GM21390 (cell line): Measurements from ENCODE around the gene ZNF536.
"Not testable (repeated sequence)": the region's sequence is repeated elsewhere in the genome, so short reads cannot be mapped to it uniquely, and the experiment has no call there.

Experiments
- ATAC-seq: cut with Tn5 transposase; IDR thresholded peaks from one replicate; pipeline ENCODE4 v1.9.1; 2021; ENCODE audit not compliant: unreplicated experiment

The ZNF536 gene

DNA sequence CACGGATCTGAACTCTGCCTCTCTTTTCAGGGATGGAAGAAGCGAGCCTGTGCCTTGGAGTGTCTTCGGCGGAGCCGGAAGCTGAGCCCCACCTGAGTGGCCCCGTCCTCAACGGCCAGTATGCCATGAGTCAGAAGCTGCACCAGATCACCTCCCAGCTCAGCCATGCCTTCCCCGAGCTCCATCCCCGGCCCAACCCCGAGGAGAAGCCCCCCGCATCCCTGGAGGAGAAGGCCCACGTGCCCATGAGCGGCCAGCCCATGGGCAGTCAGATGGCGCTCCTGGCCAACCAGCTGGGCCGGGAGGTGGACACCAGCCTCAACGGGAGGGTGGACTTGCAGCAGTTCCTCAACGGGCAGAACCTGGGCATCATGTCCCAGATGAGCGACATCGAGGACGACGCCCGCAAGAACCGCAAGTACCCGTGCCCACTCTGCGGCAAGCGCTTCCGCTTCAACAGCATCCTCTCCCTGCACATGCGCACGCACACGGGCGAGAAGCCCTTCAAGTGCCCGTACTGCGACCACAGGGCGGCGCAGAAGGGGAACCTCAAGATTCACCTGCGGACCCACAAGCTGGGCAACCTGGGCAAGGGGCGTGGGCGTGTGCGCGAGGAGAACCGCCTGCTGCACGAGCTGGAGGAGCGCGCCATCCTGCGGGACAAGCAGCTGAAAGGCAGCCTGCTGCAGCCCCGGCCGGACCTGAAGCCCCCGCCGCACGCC is 71.5 kb downstream of the ZNF536 start:
- no peak for ATAC-seq

DNA sequence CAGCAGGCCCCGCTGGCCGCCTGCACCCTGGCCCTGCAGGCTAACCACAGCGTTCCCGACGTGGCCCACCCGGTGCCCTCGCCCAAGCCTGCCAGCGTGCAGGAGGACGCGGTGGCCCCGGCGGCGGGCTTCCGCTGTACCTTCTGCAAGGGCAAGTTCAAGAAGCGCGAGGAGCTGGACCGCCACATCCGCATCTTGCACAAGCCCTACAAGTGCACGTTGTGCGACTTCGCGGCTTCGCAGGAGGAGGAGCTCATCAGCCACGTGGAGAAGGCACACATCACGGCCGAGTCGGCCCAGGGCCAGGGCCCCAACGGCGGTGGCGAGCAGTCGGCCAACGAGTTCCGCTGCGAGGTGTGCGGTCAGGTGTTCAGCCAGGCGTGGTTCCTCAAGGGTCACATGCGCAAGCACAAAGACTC is 72.1 kb downstream of the ZNF536 start:
- ATAC-seq: no peak

DNA sequence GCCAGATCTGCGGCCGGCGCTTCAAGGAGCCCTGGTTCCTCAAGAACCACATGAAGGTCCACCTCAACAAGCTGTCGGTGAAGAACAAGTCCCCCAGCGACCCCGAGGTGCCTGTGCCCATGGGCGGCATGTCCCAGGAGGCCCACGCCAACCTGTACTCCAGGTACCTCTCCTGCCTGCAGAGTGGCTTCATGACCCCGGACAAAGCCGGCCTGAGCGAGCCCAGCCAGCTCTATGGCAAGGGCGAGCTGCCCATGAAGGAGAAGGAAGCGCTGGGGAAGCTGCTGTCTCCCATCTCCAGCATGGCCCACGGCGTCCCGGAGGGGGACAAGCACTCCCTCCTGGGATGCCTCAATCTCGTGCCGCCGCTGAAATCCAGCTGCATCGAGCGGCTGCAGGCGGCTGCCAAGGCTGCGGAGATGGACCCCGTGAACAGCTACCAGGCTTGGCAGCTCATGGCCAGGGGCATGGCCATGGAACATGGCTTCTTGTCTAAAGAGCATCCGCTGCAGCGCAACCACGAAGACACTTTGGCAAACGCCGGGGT is 72.6 kb downstream of the ZNF536 start:
- no peak for ATAC-seq

DNA sequence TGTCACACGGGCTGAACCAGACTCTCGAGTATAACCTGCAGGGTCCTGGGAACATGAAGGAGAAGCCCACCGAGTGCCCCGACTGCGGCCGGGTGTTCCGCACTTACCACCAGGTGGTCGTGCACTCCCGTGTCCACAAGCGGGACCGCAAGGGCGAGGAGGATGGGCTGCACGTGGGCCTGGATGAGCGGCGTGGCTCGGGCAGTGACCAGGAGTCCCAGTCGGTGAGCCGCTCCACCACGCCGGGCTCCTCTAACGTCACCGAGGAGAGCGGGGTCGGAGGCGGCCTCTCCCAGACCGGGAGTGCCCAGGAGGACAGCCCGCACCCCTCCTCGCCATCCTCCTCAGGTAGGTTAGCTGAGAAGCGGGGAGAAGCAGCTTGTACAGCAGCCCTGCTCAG is 73.2 kb downstream of the ZNF536 start:
- no peak for ATAC-seq

DNA sequence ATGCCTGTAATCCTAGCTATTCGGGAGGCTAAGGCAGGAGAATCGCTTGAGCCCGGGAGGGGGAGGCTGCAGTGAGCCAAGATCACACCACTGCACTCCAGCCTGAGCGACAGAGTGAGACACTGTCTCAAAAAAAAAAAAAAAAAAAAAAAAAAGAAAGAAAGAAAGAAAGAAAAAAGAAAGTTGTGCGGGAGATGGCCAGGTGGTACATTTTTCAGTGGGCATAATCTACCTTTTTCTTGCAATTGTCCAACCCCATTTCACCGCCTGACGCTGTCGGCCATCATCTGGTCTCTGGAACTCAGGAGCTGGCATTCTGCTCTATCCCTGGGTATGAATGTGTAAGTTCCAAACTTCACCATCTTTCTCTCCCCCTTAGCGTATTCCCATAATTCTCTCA is 73.9 kb downstream of the ZNF536 start:
- not testable (repeated sequence) for ATAC-seq

DNA sequence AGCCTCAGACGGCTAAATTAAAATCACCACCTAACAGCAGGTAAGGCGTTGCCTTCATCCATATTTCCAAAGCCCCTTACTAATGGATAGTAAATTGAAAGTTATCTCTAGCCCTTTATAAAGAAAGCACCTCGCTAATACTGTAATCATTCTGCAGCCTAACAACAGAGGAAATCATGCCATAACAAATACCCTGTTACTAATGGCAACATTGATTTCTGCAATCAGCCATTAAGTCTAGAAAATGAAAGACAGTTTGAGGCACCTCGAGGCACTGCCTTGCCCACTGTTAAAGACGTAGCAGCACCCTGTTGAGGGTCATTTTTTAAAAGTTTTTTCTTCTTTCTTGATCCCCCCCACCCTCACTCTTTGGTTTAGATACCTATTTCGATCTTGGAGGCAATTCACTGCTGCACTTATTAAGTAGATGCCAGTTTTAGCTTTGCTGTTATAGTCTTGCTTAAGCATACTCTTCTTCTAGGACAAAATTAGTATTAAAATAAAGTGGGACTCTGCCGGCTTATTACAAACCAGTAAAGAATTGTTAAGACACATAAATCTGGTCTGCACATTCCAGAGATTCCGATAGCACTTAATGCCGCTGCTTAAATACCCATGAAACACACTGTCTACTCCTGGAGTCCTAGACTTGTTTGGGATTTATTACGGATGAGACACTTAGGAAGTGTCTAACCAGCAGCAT is 74.8 kb downstream of the ZNF536 start:
- ATAC-seq: no peak

DNA sequence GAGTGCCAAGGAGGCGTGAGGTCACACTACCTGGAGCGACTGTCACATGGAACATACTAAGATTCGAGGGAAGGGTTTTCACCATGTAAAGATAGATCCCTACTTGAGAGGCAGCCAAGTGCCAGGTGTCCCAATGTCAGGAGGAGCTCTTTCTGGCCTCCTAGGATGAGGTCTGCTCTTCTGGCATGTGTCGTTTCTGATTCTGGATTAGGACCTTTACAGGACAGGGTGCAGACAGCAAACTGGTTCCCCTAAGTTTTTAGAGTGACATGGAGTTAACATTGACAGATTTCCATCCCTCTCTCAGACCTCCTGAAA is 75.3 kb downstream of the ZNF536 start:
- ATAC-seq: no peak

DNA sequence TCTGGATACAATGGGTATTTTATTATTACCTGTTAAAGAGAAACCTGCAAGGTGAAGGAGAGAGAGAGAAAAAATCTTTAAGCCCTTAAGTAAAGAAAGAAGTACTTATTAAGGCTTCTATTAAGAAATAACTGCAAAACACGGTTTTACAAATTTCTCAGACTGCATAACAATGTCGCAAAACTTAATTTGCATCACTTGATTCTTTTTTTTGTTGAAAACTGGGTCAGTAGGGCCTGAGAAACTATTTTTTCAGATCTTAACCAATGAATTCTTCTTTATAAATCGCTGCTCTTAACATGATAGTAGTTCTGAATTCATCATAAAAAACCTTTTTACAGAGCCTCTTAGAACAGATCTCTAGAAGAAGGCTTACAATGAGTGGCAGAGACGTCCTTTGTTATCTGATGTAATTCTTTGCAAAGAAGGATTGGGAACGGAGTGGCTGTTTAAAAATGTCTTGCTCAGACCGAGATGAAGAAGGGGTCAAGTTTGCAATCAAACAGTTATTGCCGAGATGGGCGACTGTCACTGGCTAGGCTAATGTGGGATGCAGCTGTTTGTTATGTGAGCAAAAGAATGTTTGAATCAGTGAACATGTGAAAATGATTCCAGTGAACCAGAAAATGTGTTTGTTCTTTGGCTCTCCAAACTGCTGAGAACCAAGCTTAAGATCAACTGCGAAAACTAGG is 76.3 kb downstream of the ZNF536 start:
- ATAC-seq: no peak

DNA sequence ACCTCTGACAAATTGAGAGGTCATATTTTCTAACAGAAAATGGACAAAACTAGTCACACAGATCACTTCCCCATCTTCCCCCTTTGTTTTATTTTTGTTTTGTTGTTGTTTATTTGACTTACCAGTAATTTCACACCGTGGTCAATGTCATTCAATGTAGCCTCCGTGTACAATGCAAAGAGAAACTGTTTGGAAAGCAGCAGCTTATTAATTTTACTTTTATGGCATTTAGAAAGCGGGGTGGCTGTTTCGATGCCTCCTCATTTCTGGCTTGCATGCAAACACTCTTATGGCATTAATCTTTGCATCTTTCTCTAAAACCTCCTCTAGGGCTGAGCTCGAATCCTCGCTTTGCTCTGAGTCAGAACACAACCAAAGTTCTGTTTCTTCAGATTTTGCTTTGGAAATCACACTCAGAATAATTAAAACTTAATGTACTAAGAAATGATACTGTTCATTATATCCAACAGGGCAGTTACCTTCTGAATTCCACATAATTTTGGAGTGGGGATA is 77.0 kb downstream of the ZNF536 start:
- ATAC-seq: no peak

DNA sequence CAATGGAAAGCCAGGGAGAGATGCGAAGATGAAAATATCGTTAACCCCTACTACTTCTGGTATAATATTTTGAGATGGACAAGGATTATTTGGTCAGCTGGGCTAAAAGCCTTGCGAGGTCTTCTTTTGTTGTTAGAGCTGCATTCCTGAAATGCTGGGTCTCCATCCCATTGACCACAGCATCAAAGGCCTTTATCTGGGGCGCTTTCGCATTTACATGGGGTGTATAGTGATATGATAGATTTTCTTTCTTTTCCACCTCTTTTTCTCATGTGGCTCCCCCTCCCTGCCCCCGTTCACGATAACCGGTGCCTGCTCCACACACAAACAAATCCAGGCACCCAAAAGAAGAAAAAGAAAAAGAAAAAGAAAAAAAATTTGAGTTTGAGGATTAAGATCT is 77.5 kb downstream of the ZNF536 start:
- ATAC-seq: no peak

DNA sequence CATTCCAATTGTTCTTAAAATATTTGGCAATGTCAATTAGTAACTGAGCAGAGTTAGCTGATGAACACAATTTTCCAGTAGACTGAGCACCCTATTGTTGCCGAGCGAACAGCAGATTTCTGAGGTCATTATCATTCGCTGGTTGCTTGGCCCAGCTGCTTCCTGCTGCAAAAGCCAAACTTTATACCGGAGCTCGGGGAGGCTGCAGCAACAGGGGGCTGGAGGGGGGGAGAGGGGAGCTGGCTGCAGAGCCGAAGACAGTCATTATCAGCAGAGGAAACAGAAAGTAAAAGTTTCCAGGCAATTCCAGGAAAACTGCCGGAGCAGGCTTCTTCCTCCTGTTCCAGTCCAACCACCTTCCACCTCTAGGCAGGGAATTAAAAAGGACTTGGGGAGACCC is 77.9 kb downstream of the ZNF536 start:
- ATAC-seq: no peak

DNA sequence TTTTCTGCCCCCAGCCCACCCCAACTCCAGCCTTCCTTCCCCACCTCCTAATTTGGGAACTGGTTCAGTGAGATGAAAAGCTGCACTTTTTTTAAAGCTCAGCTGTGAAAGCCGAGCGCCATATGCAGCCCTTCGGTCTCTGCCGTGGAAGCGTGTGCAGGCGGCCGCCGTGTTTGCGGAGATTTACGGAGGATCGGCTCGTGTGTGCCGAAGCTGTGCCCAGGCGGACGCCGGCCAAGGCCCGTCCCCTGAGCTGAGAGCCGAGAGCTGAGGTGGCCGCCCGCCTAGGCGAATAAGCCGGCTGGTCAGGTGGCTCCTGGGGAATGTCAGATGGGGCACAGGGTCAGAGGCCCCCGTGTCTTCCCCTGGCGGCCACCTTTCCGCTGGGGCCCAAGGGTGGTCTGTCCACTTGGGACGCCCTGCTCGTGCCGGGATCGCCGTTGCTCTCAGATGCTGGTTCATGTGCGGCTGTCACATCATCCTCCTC is 78.7 kb downstream of the ZNF536 start:
- no peak for ATAC-seq

DNA sequence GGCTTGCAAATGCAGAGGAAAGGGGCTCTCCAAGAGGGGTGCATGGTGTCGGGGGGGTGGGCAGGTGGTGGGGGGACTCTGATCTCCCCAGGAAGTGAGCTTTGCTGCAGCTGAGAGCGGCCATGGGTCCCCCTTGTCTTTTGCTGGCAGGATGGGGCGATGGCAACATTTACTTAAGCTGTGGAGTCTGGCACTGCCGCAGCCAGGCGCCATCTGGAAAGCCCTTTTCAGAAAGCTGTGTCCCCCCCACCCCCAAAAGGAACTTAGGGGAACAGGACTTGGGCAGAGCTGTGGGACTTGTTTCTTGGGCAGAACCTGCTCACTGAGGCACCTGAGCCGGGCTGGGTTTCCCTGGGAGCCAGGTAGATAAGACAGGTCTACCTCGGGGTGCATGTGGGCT is 80.7 kb downstream of the ZNF536 start:
- no peak for ATAC-seq

DNA sequence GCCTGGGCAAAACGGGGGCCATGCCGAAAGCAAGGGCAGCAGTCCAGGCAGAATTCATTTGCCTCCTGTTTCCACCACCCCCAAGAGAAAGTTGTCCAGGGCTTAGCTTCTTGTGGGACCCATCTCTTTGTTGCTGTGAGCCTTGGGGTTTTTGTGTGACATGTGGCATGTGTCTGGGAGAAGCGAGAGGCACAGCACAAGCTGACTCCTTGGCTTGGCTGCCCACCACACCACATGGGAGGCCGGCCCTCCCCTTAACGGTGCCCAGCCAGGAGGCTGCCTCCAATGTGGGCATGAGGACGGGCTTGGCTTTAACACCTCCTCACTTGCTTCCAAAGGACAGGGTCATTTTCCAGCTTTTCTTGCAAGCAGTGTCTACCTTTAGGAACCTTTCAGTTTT is 81.6 kb downstream of the ZNF536 start:
- ATAC-seq: no peak

DNA sequence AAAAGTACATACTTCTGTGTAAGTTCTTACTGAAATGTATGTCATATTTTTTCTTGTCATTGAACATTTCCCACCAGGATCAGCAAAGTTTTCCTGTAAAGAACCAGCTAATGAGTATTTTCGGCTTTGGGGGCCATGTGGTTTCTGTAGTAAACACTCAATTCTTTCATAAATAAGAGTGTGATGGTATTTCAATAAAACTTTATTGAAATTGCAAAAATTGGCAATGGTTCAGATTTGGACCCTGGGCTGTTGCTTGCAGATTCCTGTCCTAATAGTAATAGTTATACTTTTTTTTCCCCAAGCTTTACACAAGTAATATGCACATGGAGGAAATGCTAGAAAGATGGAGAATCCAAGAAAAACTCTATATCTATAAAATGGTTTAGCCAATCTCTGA is 83.7 kb downstream of the ZNF536 start:
- ATAC-seq: no peak

DNA sequence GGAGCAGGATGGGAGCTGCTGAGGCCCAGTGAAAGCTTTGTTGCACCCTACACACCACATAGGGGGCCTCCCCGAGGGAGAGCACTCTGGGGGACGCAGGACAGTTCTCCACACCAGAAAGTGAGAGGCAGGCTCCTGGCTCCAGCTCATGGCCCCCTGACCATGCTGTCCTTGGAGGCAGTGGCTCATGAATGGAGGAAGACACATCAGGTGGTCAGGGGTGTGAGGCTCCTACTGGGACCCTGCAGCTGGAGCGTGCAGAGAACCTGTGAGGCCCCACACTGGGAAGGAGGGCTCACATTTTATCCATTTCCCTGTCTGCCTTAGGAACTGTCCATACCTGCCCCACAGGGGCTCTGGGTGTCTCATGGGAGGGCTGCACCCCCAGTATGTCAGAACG is 85.3 kb downstream of the ZNF536 start:
- ATAC-seq: no peak

DNA sequence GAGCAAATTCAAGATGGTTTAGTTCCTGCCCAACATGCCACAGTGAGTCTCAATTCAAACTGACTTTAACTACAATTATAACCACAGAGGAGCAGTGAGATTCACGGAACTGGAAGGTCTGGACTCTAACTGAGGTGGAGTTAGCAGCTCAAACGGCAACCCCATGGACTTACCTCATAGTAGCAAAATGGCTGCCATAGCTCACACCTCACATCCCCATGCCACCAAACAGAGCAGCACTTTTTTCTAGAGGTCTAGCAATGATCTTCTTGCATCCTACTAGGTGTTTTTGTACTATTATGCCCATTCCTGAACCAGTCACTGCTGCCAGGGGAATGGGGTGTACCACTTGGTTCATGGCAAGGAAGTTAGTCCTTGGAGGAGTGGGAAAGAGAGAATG is 87.7 kb downstream of the ZNF536 start:
- ATAC-seq: no peak

DNA sequence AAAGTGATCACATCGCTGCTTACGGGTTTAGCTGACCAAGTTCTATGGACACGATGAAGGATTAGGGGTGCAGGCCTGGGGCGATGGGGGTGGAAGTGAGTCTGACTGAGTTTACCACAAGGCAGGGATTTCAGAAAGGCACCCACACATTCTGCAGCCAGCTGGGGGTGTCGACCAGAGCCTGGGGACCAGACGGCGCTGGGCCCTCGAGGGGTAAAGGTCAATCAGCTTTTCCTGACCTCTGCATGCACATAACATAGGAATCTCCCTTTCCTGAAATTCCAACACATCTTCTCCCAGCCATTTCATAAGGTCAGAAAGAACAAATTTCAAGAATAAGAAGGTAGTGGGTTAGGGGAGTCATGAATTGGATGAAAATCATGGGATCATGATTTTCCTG is 92.0 kb downstream of the ZNF536 start:
- ATAC-seq: no peak

DNA sequence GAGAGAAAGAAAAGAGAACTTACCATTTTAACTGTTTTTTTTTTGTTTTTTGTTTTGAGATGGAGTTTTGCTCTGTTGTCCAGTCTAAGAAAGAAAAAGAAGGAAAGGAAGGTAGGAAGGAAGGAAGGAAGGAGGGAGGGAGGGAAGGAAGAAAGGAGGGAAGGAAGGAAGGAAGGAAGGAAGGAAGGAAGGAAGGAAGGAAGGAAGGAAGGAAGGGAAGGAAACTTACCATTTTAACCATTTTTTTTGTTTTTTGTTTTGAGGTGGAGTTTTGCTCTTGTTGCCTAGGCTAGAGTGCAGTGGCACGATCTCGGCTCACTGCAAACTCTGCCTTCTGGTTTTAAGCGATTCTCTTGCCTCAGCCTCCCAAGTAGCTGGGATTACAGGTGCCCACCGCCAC is 94.4 kb downstream of the ZNF536 start:
- not testable (repeated sequence) for ATAC-seq

DNA sequence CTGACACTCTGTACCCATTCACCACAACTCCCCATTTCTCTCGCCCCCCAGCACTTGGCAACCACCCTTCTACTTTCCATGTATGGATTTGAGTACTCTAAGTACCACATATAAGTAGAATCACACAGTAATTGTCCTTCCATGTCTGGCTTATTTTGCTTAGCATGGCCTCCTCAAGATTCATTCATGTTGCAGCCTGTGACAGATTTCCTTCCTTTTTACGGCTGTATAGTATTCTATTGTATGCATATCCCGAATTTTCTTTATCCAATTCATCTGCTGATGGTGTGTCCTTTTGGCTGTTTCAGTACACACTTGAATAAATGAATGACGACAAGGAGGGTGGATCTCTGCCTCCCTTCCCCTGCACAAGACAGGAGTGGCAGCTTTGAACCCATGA is 95.1 kb downstream of the ZNF536 start:
- ATAC-seq: no peak

DNA sequence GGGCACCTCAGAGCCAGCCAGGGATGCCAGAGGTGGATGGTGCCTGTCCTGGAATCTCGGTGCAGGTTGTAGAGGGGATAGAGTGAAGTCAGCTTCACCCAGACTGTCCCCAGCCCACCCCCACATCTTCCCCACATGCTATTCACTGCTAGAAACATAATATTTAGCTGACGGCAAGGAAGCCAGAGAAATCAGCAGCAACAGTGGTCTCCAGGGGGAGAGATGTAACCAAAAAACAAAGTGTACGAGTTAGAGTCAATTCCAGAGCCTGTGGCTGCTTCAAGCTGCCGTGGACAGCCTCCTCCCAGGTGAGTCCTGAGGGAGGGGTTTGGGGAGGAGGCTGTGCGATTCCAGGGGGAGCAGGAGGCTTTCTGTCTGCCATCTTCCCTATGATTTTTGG is 97.6 kb downstream of the ZNF536 start:
- no peak for ATAC-seq

DNA sequence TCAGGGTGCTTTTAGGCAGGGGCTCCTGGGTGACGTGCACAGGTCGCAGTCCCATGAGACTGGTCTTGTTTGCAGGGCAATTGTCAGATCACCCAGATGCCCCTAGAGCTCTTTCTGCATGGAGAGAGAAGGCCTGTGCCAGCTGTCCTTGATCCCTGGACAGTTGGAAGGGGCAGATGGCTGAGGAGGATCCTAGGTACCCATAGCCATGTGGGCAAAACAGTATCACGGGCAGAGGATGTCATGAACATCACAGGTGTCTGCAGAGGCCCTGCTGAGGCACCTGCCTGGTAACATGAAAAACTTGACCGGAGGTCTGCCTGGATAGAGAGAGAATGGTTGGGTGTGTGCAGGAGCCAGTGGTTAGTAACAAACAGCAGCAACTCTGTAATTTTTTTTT is 99.3 kb downstream of the ZNF536 start:
- ATAC-seq: no peak
